Nephron progenitor cell (in vitro differentiated cells): ENCODE results near the gene CCDC85A.

Source experiments
- DNase-seq: peaks from one replicate; pipeline ENCODE4 v3.0.0; 2021
- H3K27ac Mint-ChIP-seq: 2 replicates; pipeline ENCODE4 v1.8.0; 2021; ENCODE audit warnings: mild to moderate bottlenecking, moderate library complexity, mixed read lengths
- H3K27me3 Mint-ChIP-seq: 2 replicates; pipeline ENCODE4 v1.8.0; 2021; ENCODE audit warnings: mild to moderate bottlenecking, low read depth, mixed read lengths; ENCODE audit not compliant: poor library complexity
- H3K36me3 Mint-ChIP-seq: 2 replicates; pipeline ENCODE4 v1.8.0; 2021; ENCODE audit warnings: low read depth, mixed read lengths
- H3K4me1 Mint-ChIP-seq: 2 replicates; pipeline ENCODE4 v1.8.0; 2021; ENCODE audit warnings: mixed read lengths
- H3K4me3 Mint-ChIP-seq: 2 replicates; pipeline ENCODE4 v1.8.0; 2021; ENCODE audit warnings: mild to moderate bottlenecking, moderate library complexity, mixed read lengths
- H3K9me3 Mint-ChIP-seq: 2 replicates; pipeline ENCODE4 v1.8.0; 2021; ENCODE audit warnings: mild to moderate bottlenecking, moderate library complexity, mixed read lengths
- TF ChIP-seq, protein P1 (sequence below): fragments of 200-600 bp; sonication (generic); IDR thresholded peaks from 2 replicates; pipeline ENCODE4 v1.5.0; 2021; ENCODE audit warnings: antibody characterized with exemption

The CCDC85A gene

DNA sequence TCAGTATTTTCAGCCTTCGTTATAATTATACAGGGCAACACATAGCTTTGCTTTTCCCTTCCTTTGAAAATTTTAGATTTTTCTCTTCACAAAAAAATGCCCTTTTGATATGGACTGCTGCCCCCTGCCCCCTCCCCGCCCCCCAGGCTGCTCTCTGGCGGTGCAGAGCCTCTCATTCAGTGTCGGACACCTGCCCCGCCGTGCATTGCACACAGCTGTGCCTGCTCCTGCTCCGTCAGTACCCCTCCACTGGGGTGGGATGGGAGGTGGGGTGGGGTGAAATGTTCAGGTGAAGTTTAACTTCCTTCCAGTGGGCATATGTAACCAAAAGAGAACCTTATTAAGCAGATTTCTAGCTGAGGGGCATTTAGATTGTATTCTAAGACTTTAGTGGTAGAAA is 148.0 kb downstream of the CCDC85A start:
- TF ChIP-seq, protein P1, sequence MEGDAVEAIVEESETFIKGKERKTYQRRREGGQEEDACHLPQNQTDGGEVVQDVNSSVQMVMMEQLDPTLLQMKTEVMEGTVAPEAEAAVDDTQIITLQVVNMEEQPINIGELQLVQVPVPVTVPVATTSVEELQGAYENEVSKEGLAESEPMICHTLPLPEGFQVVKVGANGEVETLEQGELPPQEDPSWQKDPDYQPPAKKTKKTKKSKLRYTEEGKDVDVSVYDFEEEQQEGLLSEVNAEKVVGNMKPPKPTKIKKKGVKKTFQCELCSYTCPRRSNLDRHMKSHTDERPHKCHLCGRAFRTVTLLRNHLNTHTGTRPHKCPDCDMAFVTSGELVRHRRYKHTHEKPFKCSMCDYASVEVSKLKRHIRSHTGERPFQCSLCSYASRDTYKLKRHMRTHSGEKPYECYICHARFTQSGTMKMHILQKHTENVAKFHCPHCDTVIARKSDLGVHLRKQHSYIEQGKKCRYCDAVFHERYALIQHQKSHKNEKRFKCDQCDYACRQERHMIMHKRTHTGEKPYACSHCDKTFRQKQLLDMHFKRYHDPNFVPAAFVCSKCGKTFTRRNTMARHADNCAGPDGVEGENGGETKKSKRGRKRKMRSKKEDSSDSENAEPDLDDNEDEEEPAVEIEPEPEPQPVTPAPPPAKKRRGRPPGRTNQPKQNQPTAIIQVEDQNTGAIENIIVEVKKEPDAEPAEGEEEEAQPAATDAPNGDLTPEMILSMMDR = no peak
- H3K27ac Mint-ChIP-seq = no peak overlapping the region
- no peaks in the 10 kb centered on the region for H3K36me3 Mint-ChIP-seq
- no peak overlapping the region for H3K4me3 Mint-ChIP-seq
- H3K4me1 Mint-ChIP-seq = no peaks in the 10 kb centered on the region
- H3K27me3 Mint-ChIP-seq = no peaks in the 10 kb centered on the region
- H3K9me3 Mint-ChIP-seq = no peaks in the 10 kb centered on the region
- DNase-seq = no peak

DNA sequence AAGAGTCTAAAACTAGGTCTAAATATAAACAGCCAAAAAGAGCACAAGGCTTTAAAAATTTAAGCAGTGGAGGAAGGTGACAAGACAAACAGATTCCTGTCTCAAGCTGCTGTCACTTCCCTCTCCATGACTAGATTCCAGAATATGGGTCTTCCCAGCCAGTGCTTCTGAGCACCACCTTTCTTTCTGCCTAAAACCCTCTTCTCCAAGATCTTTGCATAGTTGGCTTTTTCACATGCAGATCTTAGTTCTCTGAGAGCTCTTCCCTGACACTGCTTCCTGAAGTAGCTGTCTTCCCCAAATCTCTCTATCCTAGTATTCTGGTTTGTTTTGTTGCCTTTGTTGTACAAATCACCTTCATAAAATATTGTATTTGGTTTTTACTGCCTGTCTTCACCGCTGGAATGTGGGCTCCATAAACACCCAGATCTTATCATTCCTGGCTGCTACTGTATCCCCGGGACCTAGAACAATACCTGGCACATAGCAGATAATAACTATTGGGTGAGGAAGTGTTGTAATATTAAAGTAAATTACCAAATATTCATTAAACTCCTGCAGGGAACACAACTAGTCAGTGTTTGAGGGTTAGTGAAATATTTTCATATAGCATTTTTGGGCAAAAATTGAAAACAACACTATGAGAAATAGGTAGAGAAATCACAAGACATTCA is 150.2 kb downstream of the CCDC85A start:
- Mint-ChIP-seq H3K36me3 (no peaks in the 10 kb centered on the region), H3K4me3 (no peak overlapping the region), H3K27me3 (no peaks in the 10 kb centered on the region), H3K4me1 (no peaks in the 10 kb centered on the region), H3K27ac (no peak overlapping the region), H3K9me3 (no peaks in the 10 kb centered on the region)
- no peak for DNase-seq
- TF ChIP-seq, protein P1 = no peak

DNA sequence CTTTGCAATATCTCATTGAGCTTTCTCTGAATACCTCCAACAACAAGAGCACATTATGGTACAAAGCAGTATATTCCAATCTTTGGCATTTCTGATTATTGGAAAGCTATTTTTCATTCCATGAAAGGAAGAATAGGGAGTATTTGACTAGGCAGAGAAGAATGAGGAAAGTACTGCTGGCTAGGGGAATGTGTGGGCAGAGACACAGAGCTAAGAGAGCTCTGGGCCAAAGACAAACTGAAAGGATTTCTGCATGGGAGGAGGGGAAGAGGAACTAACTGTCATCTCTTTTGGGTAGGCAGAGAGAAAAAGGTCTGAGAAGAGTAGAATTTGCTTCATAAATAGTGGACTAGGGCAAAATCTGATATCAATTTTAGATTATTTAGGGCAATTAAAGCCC is 150.8 kb downstream of the CCDC85A start:
- H3K4me1 Mint-ChIP-seq = no peaks in the 10 kb centered on the region
- no peak overlapping the region for H3K4me3 Mint-ChIP-seq
- DNase-seq = no peak

DNA sequence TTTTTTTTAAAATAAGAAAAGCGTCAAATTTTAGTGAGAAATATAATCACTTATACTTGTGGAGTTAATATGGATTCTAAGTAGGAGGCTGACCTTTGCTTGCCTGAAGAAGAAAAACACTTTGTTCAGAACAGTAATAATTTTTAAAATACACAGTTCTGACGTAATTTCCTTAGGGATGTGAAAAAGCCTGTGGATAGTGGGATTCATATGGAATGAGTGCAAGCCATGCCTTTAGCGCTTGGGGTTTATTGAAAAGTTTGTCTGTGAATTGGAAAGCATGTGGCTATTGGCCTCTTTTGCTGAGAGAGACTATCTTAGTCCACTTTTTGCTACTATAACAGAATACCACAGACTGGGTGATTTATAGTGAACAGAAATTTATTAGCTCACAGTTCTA is 151.3 kb downstream of the CCDC85A start:
- H3K9me3 Mint-ChIP-seq = no peaks in the 10 kb centered on the region
- H3K4me1 Mint-ChIP-seq = no peaks in the 10 kb centered on the region
- H3K36me3 Mint-ChIP-seq = no peaks in the 10 kb centered on the region
- H3K27ac Mint-ChIP-seq = no peak overlapping the region
- H3K27me3 Mint-ChIP-seq = no peaks in the 10 kb centered on the region
- H3K4me3 Mint-ChIP-seq = no peak overlapping the region
- DNase-seq = no peak
- TF ChIP-seq, protein P1 = no peak

More for the DNA sequence above, 150.8 kb downstream of the CCDC85A start:
- H3K27ac Mint-ChIP-seq = no peak overlapping the region
- H3K27me3 Mint-ChIP-seq = no peaks in the 10 kb centered on the region
- TF ChIP-seq, protein P1 = no peak
- H3K9me3 Mint-ChIP-seq = no peaks in the 10 kb centered on the region
- no peaks in the 10 kb centered on the region for H3K36me3 Mint-ChIP-seq

DNA sequence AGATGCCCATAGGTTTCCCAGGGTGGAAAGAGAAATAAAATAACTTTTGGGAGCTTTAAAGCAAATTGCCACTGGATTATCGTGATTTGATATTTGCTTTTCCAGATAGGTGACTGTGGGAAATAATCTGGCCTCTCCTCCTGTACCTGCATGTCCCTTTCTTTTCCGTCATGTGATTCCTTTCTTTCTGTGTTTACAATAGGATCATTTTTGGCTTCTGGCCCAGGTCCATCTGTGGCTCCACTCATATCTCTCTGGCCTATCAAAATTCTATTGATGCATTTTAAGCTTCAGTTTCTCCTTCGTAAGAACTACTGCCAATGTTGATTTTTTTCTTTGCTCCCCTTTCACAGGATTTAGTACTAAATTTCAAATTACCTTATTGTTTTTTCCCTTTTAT is 153.6 kb downstream of the CCDC85A start:
- TF ChIP-seq, protein P1 = no peak
- Mint-ChIP-seq H3K4me3 (no peak overlapping the region), H3K9me3 (no peaks in the 10 kb centered on the region), H3K27me3 (no peaks in the 10 kb centered on the region), H3K36me3 (no peaks in the 10 kb centered on the region), H3K27ac (no peak overlapping the region), H3K4me1 (peaks cover 7% of the 10 kb centered on the region)
- DNase-seq = no peak

DNA sequence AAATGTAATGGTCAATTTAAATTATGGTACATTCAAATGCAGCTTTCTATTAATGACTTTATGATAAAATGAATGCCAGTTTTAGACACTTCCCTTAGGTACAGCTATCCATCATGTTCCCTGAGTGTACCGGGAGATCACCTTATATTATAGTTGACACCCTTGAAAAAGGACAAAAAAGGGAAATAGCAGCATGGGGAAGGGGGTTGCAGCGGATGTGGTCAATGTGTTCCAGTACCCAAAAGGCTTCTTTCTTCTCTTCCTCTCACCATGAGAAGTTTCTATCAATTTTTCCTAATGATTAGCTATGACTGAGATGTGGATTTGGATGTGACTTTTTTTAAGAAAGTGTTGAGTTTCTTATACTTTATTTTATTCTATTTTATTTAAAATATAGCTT is 154.4 kb downstream of the CCDC85A start:
- DNase-seq = no peak
- peaks cover 7% of the 10 kb centered on the region for H3K4me1 Mint-ChIP-seq
- H3K27me3 Mint-ChIP-seq = no peaks in the 10 kb centered on the region
- H3K4me3 Mint-ChIP-seq = no peak overlapping the region
- H3K27ac Mint-ChIP-seq = no peak overlapping the region
- no peaks in the 10 kb centered on the region for H3K36me3 Mint-ChIP-seq
- TF ChIP-seq, protein P1 = no peak
- no peaks in the 10 kb centered on the region for H3K9me3 Mint-ChIP-seq
